ENCODE data around the gene RPEL1. TPM values are rescaled to one million over a fixed set of nuclear protein-coding genes. Genes with fewer than 3 reads are reported as not detected.

RPEL1 gene
- total RNA-seq, 1 experiment from 2014 or later: not detected

DNA sequence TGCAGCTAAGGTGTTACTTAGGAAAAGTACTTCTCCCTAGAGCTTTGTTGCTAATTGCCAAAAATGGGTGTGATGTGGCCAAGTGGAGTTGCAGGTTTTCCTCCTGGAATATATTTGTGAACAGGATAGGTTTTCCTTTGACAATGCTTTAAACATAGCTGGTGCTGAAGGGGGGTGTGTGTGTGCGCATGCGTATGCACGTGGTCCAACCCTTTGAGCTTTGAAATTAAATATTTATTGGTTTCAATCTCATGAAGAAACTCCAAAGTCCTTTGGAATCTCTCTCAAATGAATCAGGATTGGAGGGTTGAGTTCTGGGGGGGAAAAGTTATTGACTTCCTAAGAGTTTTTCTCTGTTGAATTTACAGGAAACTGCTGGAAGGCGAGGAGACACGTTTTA is 42.3 kb downstream of the RPEL1 start:
- no peak overlapping the region for H3K4me2 ChIP-seq (ENCODE audit: low read depth, low read length, poor library complexity, severe bottlenecking)
- no peak for DNase-seq
- H3K27ac ChIP-seq (ENCODE audit: low read length): no peak overlapping the region
- H3K79me2 ChIP-seq (ENCODE audit: low read length): no peaks in the 10 kb centered on the region
- H3K4me1 ChIP-seq (ENCODE audit: low read length): no peaks in the 10 kb centered on the region
- H3K9ac ChIP-seq (ENCODE audit: low read length): no peak overlapping the region
- H4K20me1 ChIP-seq (ENCODE audit: insufficient read depth, low read depth, low read length): no peaks in the 10 kb centered on the region
- H3K9me3 ChIP-seq (ENCODE audit: low read length): no peaks in the 10 kb centered on the region
- no peaks in the 10 kb centered on the region for H3K27me3 ChIP-seq (ENCODE audit: low read length)
- no peaks in the 10 kb centered on the region for H3K36me3 ChIP-seq (ENCODE audit: insufficient read depth, low read length)
- H2AFZ ChIP-seq (ENCODE audit: low read length): no peak overlapping the region
- H3K4me3 ChIP-seq (ENCODE audit: low read length): no peak overlapping the region
- H3K9me2 ChIP-seq (replicated peaks; ENCODE audit: insufficient read depth, low read length): no peaks in the 10 kb centered on the region

GRCh38 chr10:103291588-103291987 is 45.9 kb downstream of the RPEL1 start:
- H3K4me2 ChIP-seq (ENCODE audit: low read depth, low read length, poor library complexity, severe bottlenecking): no peak overlapping the region
- no peaks in the 10 kb centered on the region for H3K79me2 ChIP-seq (ENCODE audit: low read length)
- DNase-seq: no peak
- no peaks in the 10 kb centered on the region for H3K9me3 ChIP-seq (ENCODE audit: low read length)
- no peak overlapping the region for H3K4me3 ChIP-seq (ENCODE audit: low read length)
- H3K4me1 ChIP-seq (ENCODE audit: low read length): no peaks in the 10 kb centered on the region
- no peak overlapping the region for H3K27ac ChIP-seq (ENCODE audit: low read length)
- no peak overlapping the region for H2AFZ ChIP-seq (ENCODE audit: low read length)
- no peaks in the 10 kb centered on the region for H3K36me3 ChIP-seq (ENCODE audit: insufficient read depth, low read length)
- H4K20me1 ChIP-seq (ENCODE audit: insufficient read depth, low read depth, low read length): no peaks in the 10 kb centered on the region
- H3K9me2 ChIP-seq (replicated peaks; ENCODE audit: insufficient read depth, low read length): no peaks in the 10 kb centered on the region
- no peak overlapping the region for H3K9ac ChIP-seq (ENCODE audit: low read length)
- H3K27me3 ChIP-seq (ENCODE audit: low read length): no peaks in the 10 kb centered on the region

DNA sequence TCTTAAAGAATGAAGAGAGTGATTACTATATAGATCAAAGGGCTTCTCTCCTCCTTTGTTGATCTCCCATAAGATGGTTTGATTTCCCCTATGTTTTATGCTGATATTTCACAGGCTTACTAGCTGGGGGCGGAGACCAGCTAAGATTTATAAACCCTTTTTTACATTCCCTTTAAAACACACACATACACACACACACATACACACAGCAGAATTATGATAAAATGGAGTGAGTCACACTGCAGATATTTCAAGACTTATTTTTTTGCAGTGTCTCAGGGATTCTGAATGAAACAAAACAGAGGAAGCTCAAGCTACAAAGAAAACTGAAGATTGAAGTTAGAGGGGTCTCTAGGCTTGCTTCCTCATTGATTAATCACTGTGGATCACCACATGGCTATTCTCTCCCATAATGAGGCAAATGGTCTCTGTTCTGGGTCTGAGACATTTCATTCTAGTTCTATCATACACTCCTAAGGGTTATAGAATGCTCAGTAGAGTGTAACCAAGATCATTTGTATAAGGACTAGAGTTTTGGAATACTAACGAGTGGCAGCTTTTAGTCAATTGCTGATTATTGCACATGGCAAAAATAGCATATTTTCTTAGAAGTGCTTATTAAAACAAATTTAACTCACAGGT is 49.8 kb downstream of the RPEL1 start:
- Histone ChIP-seq H3K4me3 (ENCODE audit: low read length) (no peak overlapping the region), H3K27me3 (ENCODE audit: low read length) (no peaks in the 10 kb centered on the region), H2AFZ (ENCODE audit: low read length) (no peak overlapping the region), H3K4me1 (ENCODE audit: low read length) (no peaks in the 10 kb centered on the region), H3K36me3 (ENCODE audit: insufficient read depth, low read length) (no peaks in the 10 kb centered on the region), H3K9me3 (ENCODE audit: low read length) (no peaks in the 10 kb centered on the region), H3K4me2 (ENCODE audit: low read depth, low read length, poor library complexity, severe bottlenecking) (no peak overlapping the region), H3K27ac (ENCODE audit: low read length) (no peak overlapping the region), H3K9me2 (replicated peaks; ENCODE audit: insufficient read depth, low read length) (no peaks in the 10 kb centered on the region), H3K79me2 (ENCODE audit: low read length) (no peaks in the 10 kb centered on the region), H3K9ac (ENCODE audit: low read length) (no peak overlapping the region), H4K20me1 (ENCODE audit: insufficient read depth, low read depth, low read length) (no peaks in the 10 kb centered on the region)
- no peak for DNase-seq

Other genes starting within 250 kb of the RPEL1 start
- gene NT5C2, start 52.6 kb upstream of the RPEL1 start, total RNA-seq (2014; rRNA removed; shearing (Covaris generic); ENCODE audit: low replicate concordance): 45.5 and 88.3 TPM in 2 replicates
- not detected in 2 replicates for gene INA, start 31.3 kb downstream of the RPEL1 start, total RNA-seq (2014; rRNA removed; shearing (Covaris generic); ENCODE audit: low replicate concordance)
- 7.6 and 10.7 TPM in 2 replicates for gene PCGF6, start 105.3 kb downstream of the RPEL1 start, total RNA-seq (2014; rRNA removed; shearing (Covaris generic); ENCODE audit: low replicate concordance)
- 5.7 and 6.0 TPM in 2 replicates for gene TAF5, start 122.1 kb downstream of the RPEL1 start, total RNA-seq (2014; rRNA removed; shearing (Covaris generic); ENCODE audit: low replicate concordance)
- gene ATP5MK, start 150.6 kb downstream of the RPEL1 start, total RNA-seq (2014; rRNA removed; shearing (Covaris generic); ENCODE audit: low replicate concordance): 63.3 and 315 TPM in 2 replicates
- gene PDCD11, start 150.7 kb downstream of the RPEL1 start, total RNA-seq (2014; rRNA removed; shearing (Covaris generic); ENCODE audit: low replicate concordance): 28.9 and 40.0 TPM in 2 replicates
- 2.6 TPM in 1 of 2 replicates, not detected in the other for gene CALHM2, start 206.5 kb downstream of the RPEL1 start, total RNA-seq (2014; rRNA removed; shearing (Covaris generic); ENCODE audit: low replicate concordance)
- 0.30 and 0.61 TPM in 2 replicates for gene CALHM1, start 213.0 kb downstream of the RPEL1 start, total RNA-seq (2014; rRNA removed; shearing (Covaris generic); ENCODE audit: low replicate concordance)
- 0.30 and 0.61 TPM in 2 replicates for gene CALHM3, start 233.4 kb downstream of the RPEL1 start, total RNA-seq (2014; rRNA removed; shearing (Covaris generic); ENCODE audit: low replicate concordance)
- 0.04 TPM in 1 of 2 replicates, not detected in the other for gene NEURL1, start 247.8 kb downstream of the RPEL1 start, total RNA-seq (2014; rRNA removed; shearing (Covaris generic); ENCODE audit: low replicate concordance)

All from Karpas-422 (cell line).